ENCODE measurements around the gene ALPK3. TPM values are rescaled to one million over a fixed set of nuclear protein-coding genes. Genes with fewer than 3 reads are reported as not detected.
"Not testable (repeated sequence)": the region's sequence is repeated elsewhere in the genome, so short reads cannot be mapped to it uniquely, and the experiment has no call there.

ALPK3 gene
- polyA plus RNA-seq, 1 donor = 9.4 TPM

- Histone ChIP-seq H3K9me3 (ENCODE audit: control insufficient read depth, low read depth, low read length) (peaks cover 5% of the 10 kb centered on the region), H3K4me1 (ENCODE audit: control insufficient read depth, insufficient read depth, low read length) (peaks cover 12% of the 10 kb centered on the region), H3K4me3 (ENCODE audit: low read length) (no peak overlapping the region), H3K36me3 (ENCODE audit: control insufficient read depth, insufficient read depth, low read length) (peaks cover 5% of the 10 kb centered on the region), H3K27ac (ENCODE audit: low read length) (peak overlapping the region; percentile 8), H3K27me3 (ENCODE audit: control insufficient read depth, insufficient read depth, low read length) (no peaks in the 10 kb centered on the region)
- 40% methylated on average over 1 of the region's 2 CpGs for WGBS (ENCODE audit: insufficient coverage, low lambda C conversion rate)
- DNase-seq = no peak
Observed at GRCh38 chr15:84844964-84845363, 27.8 kb downstream of the ALPK3 start.

GRCh38 chr15:84845631-84846030 lies 28.5 kb downstream of the ALPK3 start:
- H3K4me3 ChIP-seq (ENCODE audit: low read length); H3K36me3 ChIP-seq (ENCODE audit: control insufficient read depth, insufficient read depth, low read length); H3K27me3 ChIP-seq (ENCODE audit: control insufficient read depth, insufficient read depth, low read length); DNase-seq; H3K9me3 ChIP-seq (ENCODE audit: control insufficient read depth, low read depth, low read length): not testable (repeated sequence)
- H3K4me1 ChIP-seq (ENCODE audit: control insufficient read depth, insufficient read depth, low read length) = peaks cover 10% of the 10 kb centered on the region
- WGBS (ENCODE audit: insufficient coverage, low lambda C conversion rate) = no CpG with 5 or more reads among the region's 7 CpGs
- H3K27ac ChIP-seq (ENCODE audit: low read length) = peak overlapping the region; percentile 8

- Histone ChIP-seq H3K36me3 (ENCODE audit: control insufficient read depth, insufficient read depth, low read length) (no peaks in the 10 kb centered on the region), H3K27ac (ENCODE audit: low read length) (no peak overlapping the region), H3K4me1 (ENCODE audit: control insufficient read depth, insufficient read depth, low read length) (peaks cover 6% of the 10 kb centered on the region), H3K9me3 (ENCODE audit: control insufficient read depth, low read depth, low read length) (peaks cover 5% of the 10 kb centered on the region), H3K27me3 (ENCODE audit: control insufficient read depth, insufficient read depth, low read length) (no peaks in the 10 kb centered on the region), H3K4me3 (ENCODE audit: low read length) (no peak overlapping the region)
- WGBS (ENCODE audit: insufficient coverage, low lambda C conversion rate) = no CpG with 5 or more reads among the region's 1 CpG
- DNase-seq = no peak
Observed at GRCh38 chr15:84846269-84846668, 29.1 kb downstream of the ALPK3 start.

- Histone ChIP-seq H3K4me1 (ENCODE audit: control insufficient read depth, insufficient read depth, low read length) (peaks cover 6% of the 10 kb centered on the region), H3K4me3 (ENCODE audit: low read length) (no peak overlapping the region), H3K27ac (ENCODE audit: low read length) (no peak overlapping the region), H3K27me3 (ENCODE audit: control insufficient read depth, insufficient read depth, low read length) (no peaks in the 10 kb centered on the region), H3K9me3 (ENCODE audit: control insufficient read depth, low read depth, low read length) (peaks cover 5% of the 10 kb centered on the region), H3K36me3 (ENCODE audit: control insufficient read depth, insufficient read depth, low read length) (no peaks in the 10 kb centered on the region)
- DNase-seq = no peak
Observed at GRCh38 chr15:84847382-84847781, 30.2 kb downstream of the ALPK3 start.

- Histone ChIP-seq H3K4me1 (ENCODE audit: control insufficient read depth, insufficient read depth, low read length) (no peaks in the 10 kb centered on the region), H3K36me3 (ENCODE audit: control insufficient read depth, insufficient read depth, low read length) (peaks cover 9% of the 10 kb centered on the region), H3K27me3 (ENCODE audit: control insufficient read depth, insufficient read depth, low read length) (no peaks in the 10 kb centered on the region), H3K27ac (ENCODE audit: low read length) (no peak overlapping the region), H3K4me3 (ENCODE audit: low read length) (no peak overlapping the region), H3K9me3 (ENCODE audit: control insufficient read depth, low read depth, low read length) (peaks cover 1% of the 10 kb centered on the region)
- no peak for DNase-seq
- 25% methylated on average over 2 of the region's 5 CpGs for WGBS (ENCODE audit: insufficient coverage, low lambda C conversion rate)
Observed at GRCh38 chr15:84852212-84852611, 35.1 kb downstream of the ALPK3 start.

- peak in 1 of 2 donors; percentile 15 for DNase-seq
- WGBS (ENCODE audit: insufficient coverage, low lambda C conversion rate) = no CpG with 5 or more reads among the region's 9 CpGs
- no peaks in the 10 kb centered on the region for H3K9me3 ChIP-seq (ENCODE audit: control insufficient read depth, low read depth, low read length)
- H3K36me3 ChIP-seq (ENCODE audit: control insufficient read depth, insufficient read depth, low read length) = peaks cover 24% of the 10 kb centered on the region
- H3K27ac ChIP-seq (ENCODE audit: low read length) = no peak overlapping the region
- H3K27me3 ChIP-seq (ENCODE audit: control insufficient read depth, insufficient read depth, low read length) = no peaks in the 10 kb centered on the region
- no peaks in the 10 kb centered on the region for H3K4me1 ChIP-seq (ENCODE audit: control insufficient read depth, insufficient read depth, low read length)
- no peak overlapping the region for H3K4me3 ChIP-seq (ENCODE audit: low read length)
Observed at GRCh38 chr15:84855136-84855535, 38.0 kb downstream of the ALPK3 start.

GRCh38 chr15:84855765-84856164 lies 38.6 kb downstream of the ALPK3 start:
- Histone ChIP-seq H3K27me3 (ENCODE audit: control insufficient read depth, insufficient read depth, low read length) (no peaks in the 10 kb centered on the region), H3K4me3 (ENCODE audit: low read length) (no peak overlapping the region), H3K27ac (ENCODE audit: low read length) (no peak overlapping the region), H3K4me1 (ENCODE audit: control insufficient read depth, insufficient read depth, low read length) (no peaks in the 10 kb centered on the region), H3K9me3 (ENCODE audit: control insufficient read depth, low read depth, low read length) (no peaks in the 10 kb centered on the region), H3K36me3 (ENCODE audit: control insufficient read depth, insufficient read depth, low read length) (peaks cover 27% of the 10 kb centered on the region)
- no peak for DNase-seq

- H3K4me3 ChIP-seq (ENCODE audit: low read length) = no peak overlapping the region
- no peak for DNase-seq
- H3K27me3 ChIP-seq (ENCODE audit: control insufficient read depth, insufficient read depth, low read length) = no peaks in the 10 kb centered on the region
- H3K36me3 ChIP-seq (ENCODE audit: control insufficient read depth, insufficient read depth, low read length) = peaks cover 27% of the 10 kb centered on the region
- H3K4me1 ChIP-seq (ENCODE audit: control insufficient read depth, insufficient read depth, low read length) = no peaks in the 10 kb centered on the region
- no CpG with 5 or more reads among the region's 16 CpGs for WGBS (ENCODE audit: insufficient coverage, low lambda C conversion rate)
- H3K27ac ChIP-seq (ENCODE audit: low read length) = no peak overlapping the region
- H3K9me3 ChIP-seq (ENCODE audit: control insufficient read depth, low read depth, low read length) = no peaks in the 10 kb centered on the region
Observed at GRCh38 chr15:84856731-84857417, 39.7 kb downstream of the ALPK3 start.

- Histone ChIP-seq H3K27me3 (ENCODE audit: control insufficient read depth, insufficient read depth, low read length) (no peaks in the 10 kb centered on the region), H3K27ac (ENCODE audit: low read length) (no peak overlapping the region), H3K36me3 (ENCODE audit: control insufficient read depth, insufficient read depth, low read length) (peaks cover 27% of the 10 kb centered on the region), H3K4me3 (ENCODE audit: low read length) (no peak overlapping the region), H3K4me1 (ENCODE audit: control insufficient read depth, insufficient read depth, low read length) (no peaks in the 10 kb centered on the region), H3K9me3 (ENCODE audit: control insufficient read depth, low read depth, low read length) (no peaks in the 10 kb centered on the region)
- no peak for DNase-seq
- WGBS (ENCODE audit: insufficient coverage, low lambda C conversion rate) = no CpG with 5 or more reads among the region's 15 CpGs
Observed at GRCh38 chr15:84857418-84858004, 40.4 kb downstream of the ALPK3 start.

GRCh38 chr15:84858231-84858630 lies 41.1 kb downstream of the ALPK3 start:
- peaks cover 32% of the 10 kb centered on the region for H3K36me3 ChIP-seq (ENCODE audit: control insufficient read depth, insufficient read depth, low read length)
- DNase-seq = no peak

GRCh38 chr15:84859144-84859543 lies 42.0 kb downstream of the ALPK3 start:
- H3K27ac ChIP-seq (ENCODE audit: low read length) = no peak overlapping the region
- DNase-seq = no peak
- H3K9me3 ChIP-seq (ENCODE audit: control insufficient read depth, low read depth, low read length) = no peaks in the 10 kb centered on the region
- H3K27me3 ChIP-seq (ENCODE audit: control insufficient read depth, insufficient read depth, low read length) = no peaks in the 10 kb centered on the region
- peaks cover 36% of the 10 kb centered on the region for H3K36me3 ChIP-seq (ENCODE audit: control insufficient read depth, insufficient read depth, low read length)
- no CpG with 5 or more reads among the region's 8 CpGs for WGBS (ENCODE audit: insufficient coverage, low lambda C conversion rate)
- no peak overlapping the region for H3K4me3 ChIP-seq (ENCODE audit: low read length)
- H3K4me1 ChIP-seq (ENCODE audit: control insufficient read depth, insufficient read depth, low read length) = no peaks in the 10 kb centered on the region

More at GRCh38 chr15:84858231-84858630, 41.1 kb downstream of the ALPK3 start:
- H3K27me3 ChIP-seq (ENCODE audit: control insufficient read depth, insufficient read depth, low read length) = no peaks in the 10 kb centered on the region
- no peak overlapping the region for H3K4me3 ChIP-seq (ENCODE audit: low read length)
- no peaks in the 10 kb centered on the region for H3K4me1 ChIP-seq (ENCODE audit: control insufficient read depth, insufficient read depth, low read length)
- WGBS (ENCODE audit: insufficient coverage, low lambda C conversion rate) = no CpG with 5 or more reads among the region's 11 CpGs
- no peaks in the 10 kb centered on the region for H3K9me3 ChIP-seq (ENCODE audit: control insufficient read depth, low read depth, low read length)
- no peak overlapping the region for H3K27ac ChIP-seq (ENCODE audit: low read length)
